SIG-M5 treated with dmso at 0.1 percent for 504 hours (cell line): Measurements from ENCODE around the gene JKAMP.
"Not testable (repeated sequence)": the region's sequence is repeated elsewhere in the genome, so short reads cannot be mapped to it uniquely, and the experiment has no call there.

Source experiments
- DNase-seq: peaks from one replicate; lab custom pipeline; 2025; ENCODE audit not compliant: unreplicated experiment; lab: John Stamatoyannopoulos, UW

Gene JKAMP

GRCh38 chr14:59483819-59484638 lies at the start of gene JKAMP, which contains the start of gene L3HYPDH:
Gene JKAMP (plus strand): TSS chr14:59484517. CDS start chr14:59484590, 73 bp downstream.
Gene L3HYPDH (minus strand): TSS chr14:59484408. CDS start chr14:59484316, 92 bp downstream.
- peak; percentile 89 for DNase-seq

GRCh38 chr14:59435101-59435500 lies 49.2 kb upstream of the JKAMP start:
- no peak for DNase-seq

GRCh38 chr14:59435987-59436386 lies 48.3 kb upstream of the JKAMP start:
- peak; percentile 36 for DNase-seq

GRCh38 chr14:59438195-59438647 lies 46.1 kb upstream of the JKAMP start:
- no peak for DNase-seq

- DNase-seq, result no peak
Observed at GRCh38 chr14:59439256-59439965, 44.9 kb upstream of the JKAMP start.

- not testable (repeated sequence) for DNase-seq
Observed at GRCh38 chr14:59448673-59449072, 35.6 kb upstream of the JKAMP start.

- no peak for DNase-seq
Observed at GRCh38 chr14:59450716-59451115, 33.6 kb upstream of the JKAMP start.

- DNase-seq, result no peak
Observed at GRCh38 chr14:59451849-59452248, 32.5 kb upstream of the JKAMP start.

GRCh38 chr14:59454139-59454538 lies 30.2 kb upstream of the JKAMP start:
- no peak for DNase-seq

GRCh38 chr14:59455411-59455810 lies 28.9 kb upstream of the JKAMP start:
- DNase-seq, result no peak

- DNase-seq, result no peak
Observed at GRCh38 chr14:59458486-59458885, 25.8 kb upstream of the JKAMP start.

- no peak for DNase-seq
Observed at GRCh38 chr14:59460378-59460777, 23.9 kb upstream of the JKAMP start.

- no peak for DNase-seq
Observed at GRCh38 chr14:59461891-59462290, 22.4 kb upstream of the JKAMP start.

GRCh38 chr14:59463787-59464485 lies 20.4 kb upstream of the JKAMP start:
- DNase-seq, result no peak

GRCh38 chr14:59464486-59465315 lies 19.6 kb upstream of the JKAMP start:
- no peak for DNase-seq

GRCh38 chr14:59465316-59466135 lies 18.8 kb upstream of the JKAMP start, which contains the start of gene GPR135:
Gene GPR135 (minus strand): TSS chr14:59465380. CDS start chr14:59465226, 154 bp downstream.
- DNase-seq, result no peak

GRCh38 chr14:59474172-59474571 lies 10.1 kb upstream of the JKAMP start:
- no peak for DNase-seq

GRCh38 chr14:59475709-59476108 lies 8.6 kb upstream of the JKAMP start:
- no peak for DNase-seq

GRCh38 chr14:59478540-59478939 lies 5.8 kb upstream of the JKAMP start:
- no peak for DNase-seq

- DNase-seq, result no peak
Observed at GRCh38 chr14:59480166-59480565, 4.2 kb upstream of the JKAMP start.
